GM18507 (cell line): ENCODE results near the gene XPO6.

ENCODE experiments used
- DNase-seq: peaks from one replicate; pipeline ENCODE4 v3.0.0; 2011; ENCODE audit warnings: low read depth; ENCODE audit not compliant: insufficient read length; ENCODE audit errors: extremely low spot score
- FAIRE-seq: peaks from 2 replicates; lab custom pipeline; 2011; peaks lifted over from hg19 to GRCh38; lab: Jason Lieb, UNC

The XPO6 gene

DNA sequence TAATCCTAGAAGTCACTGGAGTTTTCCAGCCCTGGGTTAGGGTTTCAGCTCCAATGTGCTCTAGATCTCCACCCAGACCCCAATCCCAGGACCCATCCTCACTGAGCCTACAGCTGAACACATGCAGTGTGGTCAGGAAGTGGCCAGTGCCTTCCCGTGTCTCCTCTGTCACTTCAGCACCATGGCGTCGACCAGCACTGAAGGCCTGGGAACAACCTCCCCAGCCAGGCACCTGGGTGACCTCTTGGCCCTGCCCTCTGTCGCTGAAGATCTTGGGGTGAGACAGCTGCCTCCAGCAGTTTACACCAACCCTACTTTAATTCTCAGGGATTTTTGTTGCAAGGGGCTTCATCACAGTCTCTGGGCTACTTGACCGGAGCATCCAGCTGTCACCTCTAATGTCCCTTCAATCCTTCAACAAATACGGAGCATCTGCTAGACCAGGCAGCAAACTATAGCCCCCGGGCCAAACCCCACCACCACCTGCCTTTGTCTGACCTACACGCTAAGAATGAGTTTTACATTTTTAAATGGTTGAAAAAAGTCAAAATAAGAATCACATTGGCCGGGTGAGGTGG, 130.3 kb downstream of the XPO6 start:
- FAIRE-seq = no peak
- DNase-seq = no peak

DNA sequence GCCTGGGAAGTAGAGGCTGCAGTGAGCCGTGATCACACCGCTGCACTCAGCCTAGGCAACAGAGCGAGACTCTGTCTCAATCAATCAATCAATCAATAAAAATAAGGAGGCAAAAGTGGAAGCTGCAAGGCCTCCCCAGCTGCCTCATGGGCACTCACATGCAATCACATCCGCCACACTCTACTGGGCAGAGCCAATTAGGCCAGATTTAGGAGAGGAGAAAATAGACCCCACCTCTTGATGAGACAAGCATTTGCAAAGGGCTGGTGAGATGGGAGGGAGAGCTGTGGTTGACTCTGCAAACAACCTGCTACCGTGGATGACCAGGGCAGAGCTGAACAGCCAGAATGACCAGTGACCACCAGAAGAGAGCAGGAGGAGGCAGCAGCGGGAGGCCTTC, 133.5 kb downstream of the XPO6 start:
- DNase-seq (no peak), FAIRE-seq (no peak)

DNA sequence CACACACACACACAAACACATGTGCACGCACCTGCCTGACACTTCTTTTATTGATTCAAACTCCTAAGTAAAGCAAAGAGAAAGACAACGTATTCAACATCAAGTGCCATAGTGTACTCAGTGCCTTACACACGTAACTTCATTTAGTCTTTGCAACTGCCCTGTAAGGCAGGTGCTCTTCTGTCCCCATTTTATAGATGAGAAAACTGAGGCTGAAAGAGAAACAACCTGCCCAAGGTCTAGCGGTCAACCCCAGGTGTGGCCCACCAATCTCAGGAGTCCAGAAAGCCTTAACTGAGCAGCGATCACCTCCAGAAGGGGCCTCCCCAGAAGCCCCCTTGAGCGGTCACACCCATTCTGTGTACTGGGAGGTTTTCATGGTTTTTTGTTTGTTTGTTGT, 137.9 kb downstream of the XPO6 start:
- FAIRE-seq = no peak
- no peak for DNase-seq

DNA sequence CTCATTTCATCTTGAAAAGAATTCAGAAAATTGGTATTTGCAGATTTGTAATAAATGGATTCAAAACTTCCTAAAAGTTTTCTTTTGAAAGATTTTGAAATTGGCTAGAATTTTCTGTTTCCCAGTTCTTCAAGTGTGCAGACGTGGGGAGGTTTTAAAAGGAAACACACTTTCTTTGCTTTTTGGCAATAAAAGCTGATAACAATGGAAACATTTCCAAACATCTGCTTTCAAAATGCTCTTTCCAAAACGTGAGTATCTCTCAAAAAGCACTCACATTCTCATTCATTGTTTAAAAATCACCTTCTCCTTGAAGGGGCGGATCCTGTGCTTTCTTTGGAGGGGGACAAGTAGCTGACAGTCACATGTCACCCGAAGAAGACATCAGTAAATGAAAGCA, 139.7 kb downstream of the XPO6 start:
- DNase-seq = no peak
- no peak for FAIRE-seq

DNA sequence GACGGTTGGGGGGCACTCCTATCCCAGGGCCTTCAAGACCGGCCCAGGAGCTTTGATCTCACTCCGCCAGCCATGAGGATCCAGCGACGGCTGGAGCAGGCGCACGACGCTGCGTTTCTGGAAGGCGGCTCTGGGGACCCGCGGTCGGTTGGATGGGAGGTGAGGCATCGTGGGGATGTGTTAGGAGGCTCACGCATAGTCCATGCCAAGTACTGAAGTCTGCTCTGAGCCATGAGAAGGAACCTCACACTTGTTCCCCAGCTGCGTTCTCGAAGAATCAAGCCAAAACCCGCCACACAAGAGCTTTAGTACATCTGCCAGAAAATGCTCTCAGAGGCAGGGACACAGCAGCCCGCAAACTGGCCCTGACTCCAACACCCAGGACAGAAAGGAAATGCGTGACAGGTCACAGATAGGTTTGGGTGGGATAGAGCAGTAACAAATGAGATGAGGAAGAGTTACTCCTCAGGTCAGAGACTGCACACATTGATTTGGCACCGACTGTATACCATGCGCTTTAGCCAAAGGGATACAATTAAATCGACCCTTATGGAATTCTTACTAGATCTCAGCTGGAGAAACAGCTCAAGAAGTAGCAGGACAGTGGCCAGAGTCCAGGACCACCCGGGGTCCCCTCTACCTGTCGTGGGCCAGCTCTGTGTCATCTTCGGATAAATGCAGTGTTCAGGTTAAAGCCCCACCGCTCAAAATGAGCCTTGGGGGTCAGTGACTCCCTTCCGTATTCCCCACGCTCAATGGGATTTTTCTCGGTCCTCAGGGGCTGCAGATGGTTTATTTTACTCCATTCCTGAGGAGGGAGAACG, 141.6 kb downstream of the XPO6 start:
- FAIRE-seq (no peak), DNase-seq (no peak)

DNA sequence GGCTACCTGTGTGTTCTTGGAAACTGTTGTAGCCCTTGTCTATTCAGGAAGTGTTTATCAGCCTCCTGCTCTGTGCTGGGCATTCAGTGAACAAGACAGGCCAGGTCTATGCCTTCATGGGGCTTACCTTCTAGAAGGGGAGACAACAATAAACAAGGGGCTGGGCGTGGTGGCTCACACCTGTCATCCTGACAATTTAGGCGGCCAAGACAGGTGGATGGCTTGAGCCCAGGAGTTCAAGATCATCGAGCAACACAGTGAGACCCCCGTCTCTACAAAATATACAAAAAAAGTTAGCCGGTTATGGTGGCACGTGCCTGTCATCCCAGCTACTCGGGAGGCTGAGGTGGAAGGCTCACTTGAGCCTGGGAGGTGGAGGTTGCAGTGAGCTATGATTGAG, 142.8 kb downstream of the XPO6 start:
- FAIRE-seq (no peak), DNase-seq (no peak)

DNA sequence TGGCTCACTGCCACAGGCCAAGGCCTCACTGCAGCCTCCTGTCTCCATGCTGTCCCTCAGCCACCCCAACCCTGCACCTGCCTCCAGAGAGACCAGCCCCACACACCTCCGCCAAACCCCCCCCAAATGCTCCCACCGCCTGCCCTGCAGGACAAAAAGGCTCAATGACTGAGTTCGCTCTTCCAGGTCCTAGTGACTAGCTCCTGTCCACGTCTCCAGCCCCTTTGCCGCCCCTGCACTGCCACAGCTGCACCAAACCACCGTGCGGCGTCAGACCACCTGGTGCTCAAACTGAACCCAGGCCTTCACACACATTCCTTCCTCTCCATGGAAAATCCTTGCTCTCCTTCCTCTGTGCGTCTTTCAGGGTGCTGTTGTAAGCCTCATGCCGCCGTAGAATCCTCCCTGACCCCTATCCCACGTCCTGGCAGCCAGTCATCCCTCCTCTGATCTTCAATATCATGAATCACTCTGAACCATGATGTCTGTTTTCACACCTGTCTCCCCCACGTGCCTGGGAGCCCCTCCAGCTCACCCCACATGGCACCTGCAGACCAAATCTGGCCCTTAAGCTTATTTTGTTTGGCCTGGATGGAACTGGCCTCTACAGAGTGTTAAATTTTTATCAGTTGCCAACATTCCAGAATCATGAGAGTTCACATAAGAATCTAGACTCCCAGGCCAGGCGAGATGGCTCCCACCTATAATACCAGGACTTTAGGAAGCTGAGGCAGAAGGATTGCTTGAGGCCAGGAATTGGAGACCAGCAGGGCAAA, 144.0 kb downstream of the XPO6 start:
- no peak for FAIRE-seq
- DNase-seq = no peak

DNA sequence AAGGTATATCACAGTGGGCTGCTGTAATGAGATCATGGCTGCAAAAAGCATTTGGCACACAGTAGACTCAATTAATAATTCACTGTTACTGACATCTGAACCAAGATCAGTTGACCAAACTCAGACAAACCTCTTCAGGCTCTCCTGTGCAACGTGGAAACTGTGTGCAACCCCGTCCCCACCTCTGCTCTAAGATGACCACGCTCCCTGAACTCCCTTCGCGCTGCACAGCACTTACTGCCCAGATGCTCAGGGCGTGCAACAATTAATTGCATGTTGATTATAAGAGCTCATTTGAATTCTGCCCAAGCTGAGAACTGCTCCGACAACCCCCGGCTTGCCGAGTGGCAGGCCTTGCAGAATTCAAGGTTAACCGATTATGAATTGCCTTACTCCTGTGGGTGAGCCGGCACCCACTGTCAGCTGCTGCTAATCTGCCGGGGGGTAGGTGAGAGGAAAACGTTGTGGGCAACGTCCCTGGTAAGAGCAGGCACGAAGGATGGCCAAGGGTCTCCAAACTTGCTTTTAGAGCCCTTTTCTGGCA, 147.0 kb downstream of the XPO6 start:
- DNase-seq (no peak), FAIRE-seq (no peak)

DNA sequence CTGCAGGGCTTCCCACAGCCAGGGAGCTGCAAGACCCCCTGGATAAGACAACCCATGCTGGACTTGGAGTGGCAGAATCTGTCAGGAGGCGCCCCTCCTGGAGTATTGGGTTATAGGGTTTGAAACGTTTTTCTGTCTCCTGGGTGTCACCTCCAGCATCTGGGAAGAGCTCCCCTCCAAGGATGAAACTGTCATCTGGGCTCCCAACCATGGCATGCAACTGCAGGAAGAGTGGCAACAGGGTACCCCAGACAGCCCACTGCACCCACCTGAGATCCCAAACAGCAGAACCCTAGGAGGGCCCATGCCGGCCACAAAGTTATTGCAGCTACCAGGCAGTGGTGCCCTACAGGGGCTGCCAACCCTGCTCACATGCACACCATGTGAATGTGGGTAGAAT, 147.6 kb downstream of the XPO6 start:
- DNase-seq (no peak), FAIRE-seq (no peak)

DNA sequence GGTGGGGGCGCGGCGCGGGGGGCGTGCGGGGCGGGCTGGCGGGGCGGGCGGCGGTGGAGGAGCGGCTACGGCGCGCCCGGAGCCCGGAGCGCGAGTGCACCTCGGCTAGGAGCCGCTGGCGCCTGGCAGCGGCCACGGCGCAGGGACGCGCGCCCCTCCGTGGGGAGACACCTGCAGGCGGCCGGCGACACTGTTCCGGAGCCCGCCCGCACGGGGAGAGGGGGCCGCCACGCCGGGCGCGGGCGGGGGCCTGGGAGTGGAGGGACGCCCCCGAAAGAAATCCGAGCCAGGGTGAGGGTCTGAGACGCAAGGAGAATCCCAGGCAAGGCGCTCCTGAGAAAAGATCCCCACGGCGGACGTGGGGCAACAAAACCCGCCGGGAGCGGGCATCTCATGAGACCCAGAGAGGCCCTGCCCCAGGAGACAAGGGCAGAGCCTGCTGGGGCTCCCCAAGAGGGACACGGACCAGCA, 148.1 kb downstream of the XPO6 start, which contains the start of gene GSG1L:
Gene GSG1L (minus strand): TSS at position 124 of the 471 bp plus-strand sequence. CDS start 290 bp downstream, outside the sequence.
- no peak for DNase-seq
- no peak for FAIRE-seq

DNA sequence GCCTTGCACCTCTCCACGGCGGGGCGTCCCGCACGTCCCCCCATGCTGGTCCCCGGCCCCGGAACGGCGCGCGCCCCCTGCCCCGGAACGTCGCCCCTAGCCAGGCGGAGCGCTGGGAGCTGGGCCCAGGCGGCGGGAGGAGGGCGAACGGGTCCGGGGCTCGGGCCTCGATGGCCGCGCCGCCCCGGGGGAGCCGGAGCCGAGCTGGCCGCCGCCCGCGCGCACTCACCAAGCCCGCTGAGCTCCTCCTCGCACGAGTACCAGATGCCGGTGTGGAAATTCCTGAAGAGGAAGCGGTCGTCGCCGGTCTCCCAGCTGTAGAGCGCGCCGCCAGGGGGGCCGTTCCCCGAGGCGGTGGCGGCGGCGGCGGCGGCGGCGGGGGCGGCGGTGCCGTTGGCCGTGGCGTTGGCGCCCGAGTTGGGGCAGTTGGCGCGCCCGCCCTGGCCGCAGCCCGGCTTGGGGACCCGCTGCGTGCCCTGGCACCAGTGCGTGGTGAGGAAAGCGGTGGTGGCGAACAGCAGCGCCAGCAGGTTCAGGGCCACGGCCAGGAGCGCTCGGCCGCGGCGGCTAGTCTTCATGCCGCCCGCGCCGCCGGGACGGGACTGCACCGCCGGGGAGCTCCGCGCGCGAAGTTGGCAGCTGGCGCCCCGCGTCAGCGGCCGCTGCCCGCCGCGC, 148.8 kb downstream of the XPO6 start:
- no peak for DNase-seq
- no peak for FAIRE-seq

DNA sequence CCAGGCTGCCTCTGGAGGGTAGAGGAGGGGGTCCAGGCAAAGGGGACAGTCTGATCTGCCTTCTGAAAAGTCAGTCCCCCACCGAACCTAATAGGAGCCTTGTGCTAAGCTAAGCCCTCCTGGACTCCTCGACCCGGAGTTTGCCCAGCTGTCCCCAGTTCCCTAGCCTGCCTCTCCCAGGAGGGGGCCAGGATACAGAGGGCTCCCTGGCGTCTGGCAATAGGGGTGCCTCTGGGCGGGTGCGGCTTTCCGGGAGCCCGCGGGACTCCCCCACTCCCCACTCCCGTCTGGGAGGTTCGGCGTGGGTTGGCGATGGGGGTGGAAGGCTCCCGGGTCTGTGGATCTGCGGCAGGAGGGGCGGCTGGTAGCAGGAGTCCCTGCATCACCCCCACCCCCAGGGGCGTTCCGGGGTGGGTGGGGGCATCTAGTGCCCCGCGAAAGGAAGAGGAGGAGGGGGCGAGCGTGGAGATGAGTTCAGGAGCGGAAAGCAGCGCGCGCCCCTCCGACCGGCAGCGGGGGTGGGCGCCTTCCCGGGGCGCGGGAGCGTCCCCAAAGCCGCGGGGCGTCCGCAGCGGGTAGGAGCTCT, 149.4 kb downstream of the XPO6 start:
- FAIRE-seq (no peak), DNase-seq (no peak)

DNA sequence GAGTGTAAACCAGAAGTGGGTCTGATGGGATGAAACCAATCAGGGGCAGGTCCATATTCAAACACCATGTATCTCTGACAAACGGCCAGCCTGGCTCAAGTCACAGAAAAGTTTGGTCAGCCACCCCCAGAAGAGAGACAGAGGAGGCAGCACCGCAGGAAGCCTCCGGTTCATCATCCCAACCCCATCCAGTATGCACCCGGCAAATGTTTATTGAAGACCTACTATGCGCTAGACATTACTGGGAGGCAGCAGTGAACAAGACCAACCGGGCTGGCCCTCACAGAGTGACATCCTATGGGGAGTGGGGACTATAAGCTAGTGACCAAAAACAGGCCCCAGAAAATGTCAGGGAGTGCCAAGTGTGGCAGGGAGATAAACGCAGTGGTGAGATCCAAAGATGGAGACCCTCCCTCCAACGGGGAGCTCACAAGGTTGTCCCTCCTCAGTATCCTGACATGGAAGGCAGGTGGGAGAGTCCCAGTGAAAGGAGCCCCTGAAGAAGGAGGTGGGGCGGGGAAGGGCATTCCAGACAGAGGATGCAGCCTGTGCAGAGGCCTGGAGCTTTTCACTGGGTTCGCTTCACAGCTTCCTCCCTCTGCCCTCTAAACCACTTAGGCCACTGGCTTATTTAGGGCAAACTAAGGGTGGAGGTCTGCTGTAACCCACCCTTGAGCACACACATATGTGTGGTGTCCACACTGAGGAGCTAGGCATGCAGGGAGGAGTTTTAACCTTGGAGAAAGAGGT, 150.2 kb downstream of the XPO6 start:
- DNase-seq (no peak), FAIRE-seq (no peak)

DNA sequence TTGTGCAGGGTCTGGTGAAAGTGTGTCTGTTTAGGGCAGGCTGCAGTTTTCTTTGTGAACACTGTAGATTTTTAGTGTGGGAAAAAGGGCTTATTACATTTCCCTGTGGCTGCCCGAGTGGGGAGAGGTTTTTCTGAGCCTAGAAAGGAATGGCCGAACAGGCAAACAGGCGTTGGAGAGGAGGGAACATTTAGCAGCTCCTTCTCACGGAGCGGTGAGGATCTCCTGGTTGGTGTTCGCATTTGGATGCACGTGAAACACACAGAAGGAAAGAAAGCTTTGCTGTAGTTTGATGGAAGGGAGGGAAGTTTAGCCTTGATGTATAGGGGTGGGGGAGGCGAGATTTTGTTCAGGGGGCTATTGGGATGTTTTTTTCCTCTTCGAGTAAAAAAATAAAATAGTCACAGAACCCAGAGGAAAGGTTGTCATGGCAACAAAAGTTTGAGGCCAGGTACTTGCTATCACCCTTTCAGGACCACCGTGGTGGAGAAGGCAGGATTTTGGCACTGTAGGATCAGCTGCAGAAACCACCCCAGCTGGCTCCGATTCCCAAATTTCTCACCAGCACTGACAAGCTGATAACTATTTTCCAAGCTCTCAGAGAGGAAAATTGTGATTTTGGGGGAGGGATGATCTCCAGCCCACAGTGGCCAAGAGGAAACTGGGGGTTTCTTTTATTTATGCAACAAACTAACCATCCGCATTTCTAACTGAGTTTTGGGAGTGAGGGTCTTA, 151.8 kb downstream of the XPO6 start:
- no peak for FAIRE-seq
- DNase-seq = no peak

DNA sequence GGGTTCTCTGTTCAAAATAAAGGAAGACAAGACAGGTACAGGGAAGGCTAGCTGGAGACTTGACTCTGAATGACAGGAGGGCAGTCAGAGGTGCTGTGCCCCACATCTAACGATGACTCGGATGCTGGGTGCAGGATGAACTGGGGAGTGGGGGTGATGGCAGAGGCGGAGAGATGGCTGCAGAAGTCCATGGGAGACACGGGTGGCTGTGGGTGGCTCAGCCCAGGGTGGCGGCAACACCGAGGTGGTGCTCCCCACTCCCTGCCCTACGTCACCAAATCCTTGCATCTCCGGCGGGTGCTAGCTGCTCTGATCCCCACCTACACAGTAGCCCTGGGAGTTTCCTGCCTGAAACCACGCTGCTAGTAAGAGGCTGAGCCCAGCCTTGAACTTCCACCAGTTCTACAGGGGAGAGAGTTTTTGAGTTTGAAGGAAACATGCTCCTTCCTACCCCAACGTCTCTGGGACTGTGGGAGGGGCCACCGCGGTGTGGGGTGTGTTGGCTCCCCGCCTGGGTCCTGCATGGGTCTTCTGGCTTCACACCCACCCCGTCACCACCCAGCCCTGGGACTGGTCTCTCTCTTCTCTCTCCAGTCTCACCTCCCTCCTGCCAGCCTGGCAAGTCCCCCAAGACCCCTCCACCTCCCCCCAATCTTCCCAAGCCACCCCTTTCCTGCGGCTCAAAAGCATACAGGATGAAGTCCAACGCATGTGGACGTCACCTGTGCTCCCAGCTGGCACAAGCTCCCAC, 152.8 kb downstream of the XPO6 start:
- DNase-seq (no peak), FAIRE-seq (no peak)

DNA sequence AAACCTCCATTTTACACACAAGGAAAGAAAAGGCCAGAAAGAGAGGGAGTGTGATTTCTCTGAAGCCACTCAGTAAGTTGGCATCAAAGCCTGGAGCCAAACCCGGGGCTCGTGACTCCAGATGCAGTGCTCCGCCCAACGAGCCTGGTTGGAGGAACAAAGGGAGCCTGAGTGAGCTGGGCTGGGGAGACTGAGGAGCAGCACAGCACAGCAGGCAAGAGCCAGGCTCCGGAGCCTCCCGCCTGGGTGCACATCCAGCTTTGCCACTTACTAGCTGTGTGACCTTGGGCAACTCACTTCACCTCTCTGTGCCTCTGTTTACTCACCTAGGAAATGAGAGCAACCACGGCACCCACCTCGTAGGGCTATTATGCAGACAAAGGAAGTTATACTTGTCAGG, 153.8 kb downstream of the XPO6 start:
- FAIRE-seq (no peak), DNase-seq (no peak)

DNA sequence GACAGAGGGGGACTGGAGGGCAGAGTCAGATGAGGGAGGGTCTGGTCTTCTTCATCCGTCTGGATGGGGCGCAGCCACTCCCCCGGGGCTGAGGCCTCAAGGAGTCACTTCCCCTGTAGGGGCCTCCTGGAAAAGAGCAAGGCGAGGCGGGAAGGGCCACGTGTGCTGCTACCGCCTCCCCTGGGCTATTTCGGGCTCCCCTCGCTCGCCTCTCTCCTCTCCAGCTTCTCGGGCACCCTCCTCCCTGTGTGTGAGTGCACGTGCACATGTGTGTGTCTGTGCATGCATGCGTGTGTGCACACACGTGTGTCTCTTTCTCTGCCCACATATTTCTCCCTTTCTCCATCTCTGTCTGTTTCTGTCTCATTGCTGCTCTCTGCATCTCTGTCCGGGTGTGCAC, 158.3 kb downstream of the XPO6 start:
- FAIRE-seq (no peak), DNase-seq (no peak)
